Fibroblast of lung (primary cell): ENCODE results near the gene ZSCAN31.

Source experiments
- CTCF ChIP-seq, 2 donors: IDR thresholded peaks in 1 of 2; conservative IDR thresholded peaks in 1 of 2; 1 replicate in 1 of 2; 2 replicates in 1 of 2; pipeline ENCODE4 v1.5.1; 2011 to 2012; ENCODE audit warnings: low read length in 2 of 2, control low read depth in 1 of 2, inconsistent platforms in 1 of 2, low read depth in 1 of 2, mild to moderate bottlenecking in 1 of 2
- EZH2 ChIP-seq: IDR thresholded peaks from 2 replicates; pipeline ENCODE4 v1.5.1; 2012; ENCODE audit warnings: low read length, control low read depth, mild to moderate bottlenecking; ENCODE audit errors: missing control alignments

- no peak for TF ChIP-seq CTCF (conservative IDR thresholded peaks at IDR 0.05 in 1 of 2, IDR thresholded peaks at IDR 0.05 in 1 of 2; ENCODE audit: low read depth in 1 of 2, low read length in 2 of 2)
- no peak for TF ChIP-seq EZH2
These were observed 44.4 kb downstream of the ZSCAN31 start for GRCh38 chr6:28291573-28291972.
